ENCODE data around the gene PLGRKT.
"Not testable (repeated sequence)": the region's sequence is repeated elsewhere in the genome, so short reads cannot be mapped to it uniquely, and the experiment has no call there.

Gene PLGRKT

GRCh38 chr9:5440426-5440825, 2.7 kb upstream of the PLGRKT start:
- no peak overlapping the region for H3K4me3 ChIP-seq (ENCODE audit: low read depth, low read length)

GRCh38 chr9:5438301-5439162, 807 bp upstream of the PLGRKT start:
- DNase-seq (ENCODE audit: low read depth) = no peak
- no peak for TF ChIP-seq POLR2A (IDR thresholded peaks at IDR 0.05; ENCODE audit: extremely low read depth, insufficient read length)
- TF ChIP-seq CTCF (IDR thresholded peaks at IDR 0.05; ENCODE audit: low read depth, low read length) = no peak
- no peak for TF ChIP-seq MYC (IDR thresholded peaks at IDR 0.05; ENCODE audit: low read depth, low read length)
- no peak for TF ChIP-seq MAX (IDR thresholded peaks at IDR 0.05; ENCODE audit: low read depth, low read length)
- H3K4me3 ChIP-seq (ENCODE audit: low read depth, low read length) = peak overlapping the region; percentile 73

More at GRCh38 chr9:5440426-5440825, 2.7 kb upstream of the PLGRKT start:
- no peak for TF ChIP-seq CTCF (IDR thresholded peaks at IDR 0.05; ENCODE audit: low read depth, low read length)
- TF ChIP-seq MYC (IDR thresholded peaks at IDR 0.05; ENCODE audit: low read depth, low read length) = no peak
- TF ChIP-seq POLR2A (IDR thresholded peaks at IDR 0.05; ENCODE audit: extremely low read depth, insufficient read length) = no peak
- no peak for TF ChIP-seq MAX (IDR thresholded peaks at IDR 0.05; ENCODE audit: low read depth, low read length)
- no peak for DNase-seq (ENCODE audit: low read depth)

GRCh38 chr9:5436441-5436840, 1.3 kb downstream of the PLGRKT start:
- no peak for DNase-seq (ENCODE audit: low read depth)
- peak overlapping the region; percentile 73 for H3K4me3 ChIP-seq (ENCODE audit: low read depth, low read length)
- TF ChIP-seq CTCF (IDR thresholded peaks at IDR 0.05; ENCODE audit: low read depth, low read length) (no peak), POLR2A (IDR thresholded peaks at IDR 0.05; ENCODE audit: extremely low read depth, insufficient read length) (no peak), MAX (IDR thresholded peaks at IDR 0.05; ENCODE audit: low read depth, low read length) (no peak), MYC (IDR thresholded peaks at IDR 0.05; ENCODE audit: low read depth, low read length) (no peak)

GRCh38 chr9:5435912-5436311, 1.8 kb downstream of the PLGRKT start:
- DNase-seq (ENCODE audit: low read depth) = peak; percentile 41
- no peak for TF ChIP-seq MYC (IDR thresholded peaks at IDR 0.05; ENCODE audit: low read depth, low read length)
- no peak for TF ChIP-seq POLR2A (IDR thresholded peaks at IDR 0.05; ENCODE audit: extremely low read depth, insufficient read length)
- no peak for TF ChIP-seq MAX (IDR thresholded peaks at IDR 0.05; ENCODE audit: low read depth, low read length)
- TF ChIP-seq CTCF (IDR thresholded peaks at IDR 0.05; ENCODE audit: low read depth, low read length) = no peak
- H3K4me3 ChIP-seq (ENCODE audit: low read depth, low read length) = no peak overlapping the region

GRCh38 chr9:5433841-5434810, 3.6 kb downstream of the PLGRKT start:
- DNase-seq (ENCODE audit: low read depth); H3K4me3 ChIP-seq (ENCODE audit: low read depth, low read length): not testable (repeated sequence)

GRCh38 chr9:5433328-5433727, 4.4 kb downstream of the PLGRKT start:
- H3K4me3 ChIP-seq (ENCODE audit: low read depth, low read length); DNase-seq (ENCODE audit: low read depth): not testable (repeated sequence)

- DNase-seq (ENCODE audit: low read depth); H3K4me3 ChIP-seq (ENCODE audit: low read depth, low read length): not testable (repeated sequence)
Observed at GRCh38 chr9:5432890-5433289, 4.8 kb downstream of the PLGRKT start.
